ENCODE results near the gene KRT3.
"Not testable (repeated sequence)": the region's sequence is repeated elsewhere in the genome, so short reads cannot be mapped to it uniquely, and the experiment has no call there.

KRT3 gene

DNA sequence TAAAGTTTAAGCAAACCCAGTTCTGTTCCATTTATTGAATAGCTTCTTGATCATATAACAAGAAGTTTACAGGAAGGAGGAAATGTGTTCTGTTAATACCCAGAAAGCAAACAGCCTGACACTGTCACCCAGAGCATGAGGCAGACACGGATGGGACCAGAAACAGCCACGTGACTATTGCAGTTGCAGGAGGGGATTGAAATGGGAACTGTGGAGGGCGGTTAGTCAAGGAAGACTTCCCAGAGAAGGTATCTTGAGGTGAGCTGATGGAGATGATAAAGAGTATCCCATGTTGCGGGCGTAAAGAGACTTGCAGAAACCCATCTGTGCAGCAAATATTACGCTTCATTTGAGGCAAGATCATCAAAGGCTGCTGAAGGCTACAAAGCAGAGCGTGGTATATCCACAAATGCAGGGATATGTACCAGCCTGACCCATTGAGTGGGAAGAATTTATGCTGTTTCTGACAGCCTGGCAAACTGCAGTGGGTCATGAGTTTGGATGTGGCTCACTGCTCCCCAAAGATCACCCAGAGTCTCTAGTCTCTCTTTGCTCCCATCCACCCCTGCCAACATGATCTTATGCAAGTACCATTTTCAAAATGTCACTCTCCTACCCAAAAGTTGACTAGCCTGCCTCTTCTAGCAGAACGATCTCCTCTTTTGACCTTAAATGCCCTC, 39.5 kb downstream of the KRT3 start:
- ChIA-PET CTCF (no interaction called here), POLR2A (no interaction called here)

GRCh38 chr12:52755533-52755932, 40.4 kb downstream of the KRT3 start:
- CTCF ChIA-PET: no interaction called here
- Histone ChIP-seq H3K27me3 (replicated peaks in 2 of 5; ENCODE audit: control insufficient read depth in 4 of 5, insufficient read depth in 5 of 5, low read length in 4 of 5) (peaks cover 0 to 33% (median 13%) of the 10 kb centered on the region in 5 experiments), H3K4me3 (ENCODE audit: control insufficient read depth in 1 of 7, extremely low read depth in 1 of 7, insufficient read depth in 4 of 7, low read depth in 2 of 7, low read length in 6 of 7) (no peak overlapping the region), H3K4me1 (ENCODE audit: control extremely low read depth in 1 of 4, control insufficient read depth in 4 of 4, insufficient read depth in 4 of 4, low read length in 3 of 4) (no peaks in the 10 kb centered on the region), H3K27ac (ENCODE audit: insufficient read depth in 1 of 2, low read depth in 1 of 2, low read length in 2 of 2, poor library complexity in 1 of 2, severe bottlenecking in 2 of 2) (no peak overlapping the region), H3K9me3 (ENCODE audit: control extremely low read depth in 1 of 5, control insufficient read depth in 4 of 5, insufficient read depth in 2 of 5, low read depth in 1 of 5, low read length in 4 of 5) (peaks cover 0 to 32% (median 11%) of the 10 kb centered on the region in 5 experiments), H3K36me3 (ENCODE audit: control insufficient read depth in 4 of 4, insufficient read depth in 4 of 4, low read length in 3 of 4) (no peaks in the 10 kb centered on the region)
- WGBS (ENCODE audit: insufficient coverage): 91% methylated on average over 3 of the region's 3 CpGs
- no peak for DNase-seq
- POLR2A ChIA-PET: no interaction called here

More for the DNA sequence above, 39.5 kb downstream of the KRT3 start:
- H3K4me3 ChIP-seq (ENCODE audit: control insufficient read depth in 1 of 7, extremely low read depth in 1 of 7, insufficient read depth in 4 of 7, low read depth in 2 of 7, low read length in 6 of 7): no peak overlapping the region
- H3K4me1 ChIP-seq (ENCODE audit: control extremely low read depth in 1 of 4, control insufficient read depth in 4 of 4, insufficient read depth in 4 of 4, low read length in 3 of 4): no peaks in the 10 kb centered on the region
- H3K36me3 ChIP-seq (ENCODE audit: control insufficient read depth in 4 of 4, insufficient read depth in 4 of 4, low read length in 3 of 4): no peaks in the 10 kb centered on the region
- no peak overlapping the region for H3K27ac ChIP-seq (ENCODE audit: insufficient read depth in 1 of 2, low read depth in 1 of 2, low read length in 2 of 2, poor library complexity in 1 of 2, severe bottlenecking in 2 of 2)
- DNase-seq: no peak
- 91% methylated on average over 8 of the region's 8 CpGs for WGBS (ENCODE audit: insufficient coverage)
- H3K27me3 ChIP-seq (replicated peaks in 2 of 5; ENCODE audit: control insufficient read depth in 4 of 5, insufficient read depth in 5 of 5, low read length in 4 of 5): peaks cover 0 to 26% (median 13%) of the 10 kb centered on the region in 5 experiments
- H3K9me3 ChIP-seq (ENCODE audit: control extremely low read depth in 1 of 5, control insufficient read depth in 4 of 5, insufficient read depth in 2 of 5, low read depth in 1 of 5, low read length in 4 of 5): peaks cover 0 to 33% (median 13%) of the 10 kb centered on the region in 5 experiments

- no peak overlapping the region for H3K27ac ChIP-seq (ENCODE audit: insufficient read depth in 1 of 2, low read depth in 1 of 2, low read length in 2 of 2, poor library complexity in 1 of 2, severe bottlenecking in 2 of 2)
- no peaks in the 10 kb centered on the region for H3K4me1 ChIP-seq (ENCODE audit: control extremely low read depth in 1 of 4, control insufficient read depth in 4 of 4, insufficient read depth in 4 of 4, low read length in 3 of 4)
- no peak overlapping the region for H3K4me3 ChIP-seq (ENCODE audit: control insufficient read depth in 1 of 7, extremely low read depth in 1 of 7, insufficient read depth in 4 of 7, low read depth in 2 of 7, low read length in 6 of 7)
- DNase-seq: no peak
- H3K36me3 ChIP-seq (ENCODE audit: control insufficient read depth in 4 of 4, insufficient read depth in 4 of 4, low read length in 3 of 4): no peaks in the 10 kb centered on the region
- H3K27me3 ChIP-seq (replicated peaks in 2 of 5; ENCODE audit: control insufficient read depth in 4 of 5, insufficient read depth in 5 of 5, low read length in 4 of 5): peaks cover 0 to 38% (median 13%) of the 10 kb centered on the region in 5 experiments
- ChIA-PET CTCF (no interaction called here), POLR2A (no interaction called here)
- peaks cover 0 to 18% (median 2%) of the 10 kb centered on the region in 5 experiments for H3K9me3 ChIP-seq (ENCODE audit: control extremely low read depth in 1 of 5, control insufficient read depth in 4 of 5, insufficient read depth in 2 of 5, low read depth in 1 of 5, low read length in 4 of 5)
Measured at GRCh38 chr12:52754135-52754534, 41.8 kb downstream of the KRT3 start.

DNA sequence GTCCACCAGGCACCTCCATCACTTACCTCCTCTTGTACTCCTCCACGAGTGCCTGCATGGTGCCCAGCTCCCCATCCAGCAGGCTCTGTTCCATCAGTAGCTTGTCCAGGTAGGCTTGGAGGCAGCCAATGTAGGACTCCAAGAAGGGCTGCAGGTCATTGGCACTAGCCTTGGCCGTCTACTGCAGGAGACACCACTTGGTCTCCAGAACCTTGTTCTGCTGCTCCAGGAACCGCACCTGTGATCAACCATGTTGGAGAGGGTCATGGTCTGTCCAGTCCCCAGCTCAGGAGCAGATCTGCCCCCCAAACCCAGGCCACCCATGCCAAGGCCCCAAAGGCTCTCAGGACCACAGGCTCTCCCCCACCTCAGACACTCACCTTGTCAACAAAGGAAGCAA, 42.6 kb downstream of the KRT3 start:
- DNase-seq: no peak
- H3K4me3 ChIP-seq (ENCODE audit: control insufficient read depth in 1 of 7, extremely low read depth in 1 of 7, insufficient read depth in 4 of 7, low read depth in 2 of 7, low read length in 6 of 7): no peak overlapping the region
- H3K9me3 ChIP-seq (ENCODE audit: control extremely low read depth in 1 of 5, control insufficient read depth in 4 of 5, insufficient read depth in 2 of 5, low read depth in 1 of 5, low read length in 4 of 5): peaks cover 0 to 12% (median 0%) of the 10 kb centered on the region in 5 experiments
- no peaks in the 10 kb centered on the region for H3K36me3 ChIP-seq (ENCODE audit: control insufficient read depth in 4 of 4, insufficient read depth in 4 of 4, low read length in 3 of 4)
- WGBS (ENCODE audit: insufficient coverage): 96% methylated on average over 3 of the region's 3 CpGs
- CTCF ChIA-PET: no interaction called here
- no peak overlapping the region for H3K27ac ChIP-seq (ENCODE audit: insufficient read depth in 1 of 2, low read depth in 1 of 2, low read length in 2 of 2, poor library complexity in 1 of 2, severe bottlenecking in 2 of 2)
- H3K4me1 ChIP-seq (ENCODE audit: control extremely low read depth in 1 of 4, control insufficient read depth in 4 of 4, insufficient read depth in 4 of 4, low read length in 3 of 4): peaks cover 0 to 5% (median 1%) of the 10 kb centered on the region in 4 experiments
- POLR2A ChIA-PET: no interaction called here
- H3K27me3 ChIP-seq (replicated peaks in 2 of 5; ENCODE audit: control insufficient read depth in 4 of 5, insufficient read depth in 5 of 5, low read length in 4 of 5): peaks cover 0 to 39% (median 13%) of the 10 kb centered on the region in 5 experiments

DNA sequence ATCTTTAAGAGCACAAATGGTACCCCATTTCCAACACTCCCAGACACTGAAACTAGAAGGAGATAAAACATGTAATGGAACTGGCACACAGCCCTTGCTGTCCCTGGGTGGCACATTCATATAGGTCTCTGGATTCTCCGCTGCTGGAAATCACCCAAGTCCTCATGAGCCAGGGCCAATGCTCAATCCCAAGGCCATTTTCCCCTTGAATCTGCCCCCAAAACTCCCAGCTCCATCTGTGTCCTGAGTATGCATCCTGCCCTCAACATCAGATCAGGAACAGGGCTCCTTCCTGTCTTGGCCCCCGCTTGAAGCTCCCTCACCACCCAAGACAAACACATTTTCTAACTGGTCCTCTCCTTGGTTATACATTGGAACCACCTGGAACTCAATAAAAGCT, 43.4 kb downstream of the KRT3 start:
- no peak overlapping the region for H3K27ac ChIP-seq (ENCODE audit: insufficient read depth in 1 of 2, low read depth in 1 of 2, low read length in 2 of 2, poor library complexity in 1 of 2, severe bottlenecking in 2 of 2)
- peaks cover 0 to 37% (median 11%) of the 10 kb centered on the region in 5 experiments for H3K27me3 ChIP-seq (replicated peaks in 2 of 5; ENCODE audit: control insufficient read depth in 4 of 5, insufficient read depth in 5 of 5, low read length in 4 of 5)
- no peaks in the 10 kb centered on the region for H3K36me3 ChIP-seq (ENCODE audit: control insufficient read depth in 4 of 4, insufficient read depth in 4 of 4, low read length in 3 of 4)
- POLR2A ChIA-PET: no interaction called here
- CTCF ChIA-PET: no interaction called here
- H3K9me3 ChIP-seq (ENCODE audit: control extremely low read depth in 1 of 5, control insufficient read depth in 4 of 5, insufficient read depth in 2 of 5, low read depth in 1 of 5, low read length in 4 of 5): peaks cover 0 to 7% (median 0%) of the 10 kb centered on the region in 5 experiments
- peaks cover 0 to 5% (median 1%) of the 10 kb centered on the region in 4 experiments for H3K4me1 ChIP-seq (ENCODE audit: control extremely low read depth in 1 of 4, control insufficient read depth in 4 of 4, insufficient read depth in 4 of 4, low read length in 3 of 4)
- H3K4me3 ChIP-seq (ENCODE audit: control insufficient read depth in 1 of 7, extremely low read depth in 1 of 7, insufficient read depth in 4 of 7, low read depth in 2 of 7, low read length in 6 of 7): no peak overlapping the region
- WGBS (ENCODE audit: insufficient coverage): 100% methylated on average over 2 of the region's 2 CpGs
- no peak for DNase-seq

DNA sequence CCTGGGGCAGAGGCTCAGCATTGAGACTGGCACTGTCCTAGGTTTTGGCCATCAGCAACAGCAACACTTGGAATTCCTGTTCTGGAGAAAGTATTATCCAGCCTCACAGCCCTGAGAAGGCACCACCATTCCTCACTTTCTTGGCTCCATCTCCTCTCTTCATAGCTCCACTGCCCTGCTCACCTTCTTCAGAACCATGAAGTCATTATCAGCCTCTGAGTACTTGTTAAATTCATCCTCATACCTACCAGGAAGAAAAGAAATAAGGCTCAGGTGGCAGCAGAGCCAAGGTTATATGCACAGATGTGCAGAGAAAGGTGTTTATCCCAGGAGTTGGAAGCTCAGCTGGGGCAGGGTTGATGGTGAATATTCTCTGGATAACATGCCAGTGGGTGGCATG, 44.1 kb downstream of the KRT3 start:
- H3K4me1 ChIP-seq (ENCODE audit: control extremely low read depth in 1 of 4, control insufficient read depth in 4 of 4, insufficient read depth in 4 of 4, low read length in 3 of 4): peaks cover 0 to 5% (median 1%) of the 10 kb centered on the region in 4 experiments
- no peaks in the 10 kb centered on the region for H3K36me3 ChIP-seq (ENCODE audit: control insufficient read depth in 4 of 4, insufficient read depth in 4 of 4, low read length in 3 of 4)
- H3K27ac ChIP-seq (ENCODE audit: insufficient read depth in 1 of 2, low read depth in 1 of 2, low read length in 2 of 2, poor library complexity in 1 of 2, severe bottlenecking in 2 of 2): no peak overlapping the region
- H3K4me3 ChIP-seq (ENCODE audit: control insufficient read depth in 1 of 7, extremely low read depth in 1 of 7, insufficient read depth in 4 of 7, low read depth in 2 of 7, low read length in 6 of 7): no peak overlapping the region
- DNase-seq: no peak
- H3K9me3 ChIP-seq (ENCODE audit: control extremely low read depth in 1 of 5, control insufficient read depth in 4 of 5, insufficient read depth in 2 of 5, low read depth in 1 of 5, low read length in 4 of 5): peaks cover 0 to 5% (median 0%) of the 10 kb centered on the region in 5 experiments
- CTCF ChIA-PET: no interaction called here
- H3K27me3 ChIP-seq (replicated peaks in 2 of 5; ENCODE audit: control insufficient read depth in 4 of 5, insufficient read depth in 5 of 5, low read length in 4 of 5): peaks cover 2 to 42% (median 9%) of the 10 kb centered on the region in 5 experiments
- POLR2A ChIA-PET: no interaction called here

- DNase-seq; H3K4me1 ChIP-seq (ENCODE audit: control extremely low read depth in 1 of 4, control insufficient read depth in 4 of 4, insufficient read depth in 4 of 4, low read length in 3 of 4); H3K36me3 ChIP-seq (ENCODE audit: control insufficient read depth in 4 of 4, insufficient read depth in 4 of 4, low read length in 3 of 4); POLR2A ChIA-PET; H3K27ac ChIP-seq (ENCODE audit: insufficient read depth in 1 of 2, low read depth in 1 of 2, low read length in 2 of 2, poor library complexity in 1 of 2, severe bottlenecking in 2 of 2); H3K4me3 ChIP-seq (ENCODE audit: control insufficient read depth in 1 of 7, extremely low read depth in 1 of 7, insufficient read depth in 4 of 7, low read depth in 2 of 7, low read length in 6 of 7); H3K9me3 ChIP-seq (ENCODE audit: control extremely low read depth in 1 of 5, control insufficient read depth in 4 of 5, insufficient read depth in 2 of 5, low read depth in 1 of 5, low read length in 4 of 5); CTCF ChIA-PET: not testable (repeated sequence)
- H3K27me3 ChIP-seq (replicated peaks in 2 of 5; ENCODE audit: control insufficient read depth in 4 of 5, insufficient read depth in 5 of 5, low read length in 4 of 5): peaks cover 2 to 50% (median 4%) of the 10 kb centered on the region in 5 experiments
- 75% methylated on average over 2 of the region's 3 CpGs for WGBS (ENCODE audit: insufficient coverage)
Measured at GRCh38 chr12:52750532-52750931, 45.4 kb downstream of the KRT3 start.

Data from common myeloid progenitor, CD34-positive (primary cell).